Measurements from ENCODE around the gene STEAP3.

GRCh38 chr2:119260646-119261492, 37.2 kb downstream of the STEAP3 start:
- TF ChIP-seq POLR2A (IDR thresholded peaks at IDR 0.05), result no peak
- no peak for TF ChIP-seq CTCF (IDR thresholded peaks at IDR 0.05)
- TF ChIP-seq EP300 (IDR thresholded peaks at IDR 0.05), result no peak

Measured in suprapubic skin (tissue), 3 donors.